Measurements from ENCODE around the gene FSTL1. TPM values are rescaled to one million over a fixed set of nuclear protein-coding genes. Genes with fewer than 3 reads are reported as not detected.

FSTL1 gene
- total and polyA plus RNA-seq, 2 of the 8 experiments (the other 6 are each of a cell fraction or from before 2014, with no cell fraction given): 158 to 516 TPM

GRCh38 chr3:120469440-120469839 lies 18.6 kb upstream of the FSTL1 start (continued):
- TF ChIP-seq ATF2 (IDR thresholded peaks at IDR 0.05; ENCODE audit: low read length) (peak; percentile 90), KDM1A (IDR thresholded peaks at IDR 0.05; ENCODE audit: borderline replicate concordance, low read length) (no peak), TEAD4 (IDR thresholded peaks at IDR 0.05; ENCODE audit: low read depth, low read length) (peak; percentile 98), SP1 (IDR thresholded peaks at IDR 0.05; ENCODE audit: low read depth, low read length) (peak; percentile 94), SIX5 (IDR thresholded peaks at IDR 0.05; ENCODE audit: low read depth, low read length) (no peak), RNF2 (IDR thresholded peaks at IDR 0.05; ENCODE audit: borderline replicate concordance, low read depth, low read length, missing control alignments, poor library complexity, severe bottlenecking) (no peak), TCF12 (IDR thresholded peaks at IDR 0.05; ENCODE audit: low read depth, low read length) (no peak), CTBP2 (IDR thresholded peaks at IDR 0.05; ENCODE audit: borderline replicate concordance, insufficient read depth, insufficient read length, low read length) (no peak), CEBPB (IDR thresholded peaks at IDR 0.05; ENCODE audit: low read depth, low read length) (no peak), GTF2F1 (IDR thresholded peaks at IDR 0.05; ENCODE audit: borderline replicate concordance, low read depth, low read length) (no peak), ATF3 (IDR thresholded peaks at IDR 0.05; ENCODE audit: insufficient read depth, low read depth, low read length) (no peak), RFX5 (IDR thresholded peaks at IDR 0.05; ENCODE audit: borderline replicate concordance, low read depth, low read length) (no peak), SIRT6 (IDR thresholded peaks at IDR 0.05; ENCODE audit: low read length) (no peak), RXRA (IDR thresholded peaks at IDR 0.05; ENCODE audit: insufficient read depth, low read depth, low read length) (no peak), POLR2AphosphoS5 (IDR thresholded peaks at IDR 0.05; ENCODE audit: low read depth, low read length) (no peak), NANOG (IDR thresholded peaks at IDR 0.05; ENCODE audit: insufficient read depth, low read depth, low read length, poor library complexity, severe bottlenecking) (no peak), SP2 (IDR thresholded peaks at IDR 0.05; ENCODE audit: low read length) (no peak), KDM5A (IDR thresholded peaks at IDR 0.05; ENCODE audit: low read length) (no peak), HDAC2 (IDR thresholded peaks at IDR 0.05; ENCODE audit: borderline replicate concordance in 1 of 2, low read depth in 2 of 2, low read length in 2 of 2) (no peak), USF2 (IDR thresholded peaks at IDR 0.05; ENCODE audit: low read length) (no peak), JUN (IDR thresholded peaks at IDR 0.05; ENCODE audit: low read depth, low read length) (peak; percentile 99)
